SU-DHL-6 (cell line): Measurements from ENCODE around the gene GUSB.
A peak's percentile ranks its signal among the peaks of the same experiment; 100 is the strongest.
"Not testable (repeated sequence)": the region's sequence is repeated elsewhere in the genome, so short reads cannot be mapped to it uniquely, and the experiment has no call there.

Experiments
- H2AFZ ChIP-seq: fragments of 200-600 bp; sonication (generic); 2 replicates; pipeline ENCODE4 v1.6.1; 2014; ENCODE audit warnings: low read depth, mild to moderate bottlenecking, moderate library complexity, mixed read lengths, antibody characterized with exemption, low read length; ENCODE audit not compliant: severe bottlenecking
- H3F3A ChIP-seq: fragments of 200-600 bp; shearing (Covaris generic); 2 replicates; pipeline ENCODE4 v1.6.0; 2016; ENCODE audit warnings: antibody characterized with exemption, mild to moderate bottlenecking; ENCODE audit not compliant: insufficient read depth
- H3K27ac ChIP-seq: fragments of 200-600 bp; sonication (generic); 2 replicates; pipeline ENCODE4 v1.5.1; 2016; ENCODE audit warnings: low read depth, mild to moderate bottlenecking, low read length, moderate library complexity, mixed read lengths
- H3K27me3 ChIP-seq: fragments of 200-600 bp; sonication (generic), shearing (Covaris generic); 2 replicates; pipeline ENCODE4 v1.6.0; 2014; ENCODE audit warnings: mild to moderate bottlenecking, low read length
- H3K36me3 ChIP-seq: fragments of 200-600 bp; sonication (generic); 2 replicates; pipeline ENCODE4 v1.6.1; 2014; ENCODE audit warnings: mild to moderate bottlenecking, low read length, mixed read lengths
- H3K4me2 ChIP-seq: fragments of 300-600, 200-600 bp; shearing (Covaris generic), sonication (generic); 2 replicates; pipeline ENCODE4 v1.6.0; 2014; ENCODE audit warnings: low read length, low read depth, mild to moderate bottlenecking; ENCODE audit not compliant: poor library complexity, severe bottlenecking
- H3K4me3 ChIP-seq: fragments of 200-600 bp; sonication (generic); 2 replicates; pipeline ENCODE4 v1.5.1; 2014; ENCODE audit warnings: antibody characterized with exemption, low read length, mild to moderate bottlenecking, mixed read lengths; ENCODE audit not compliant: insufficient read depth, poor library complexity, severe bottlenecking
- H3K79me2 ChIP-seq: fragments of 200-600 bp; sonication (generic); 2 replicates; pipeline ENCODE4 v1.6.1; 2014; ENCODE audit warnings: mild to moderate bottlenecking, low read length, moderate library complexity; ENCODE audit not compliant: insufficient read depth
- H3K9ac ChIP-seq: fragments of 200-600 bp; sonication (generic); 2 replicates; pipeline ENCODE4 v1.7.0; 2014; ENCODE audit warnings: mild to moderate bottlenecking, low read length
- H3K9me2 ChIP-seq: fragments of 200-600 bp; sonication (generic); replicated peaks from 2 replicates; pipeline ENCODE4 v1.6.1; 2014; ENCODE audit warnings: low read length; ENCODE audit not compliant: insufficient read depth
- H3K9me3 ChIP-seq: fragments of 200-600 bp; sonication (generic); 2 replicates; pipeline ENCODE4 v1.6.1; 2014; ENCODE audit warnings: low read length, mixed read lengths; ENCODE audit not compliant: insufficient read depth
- H4K20me1 ChIP-seq: fragments of 200-600 bp; sonication (generic); 2 replicates; pipeline ENCODE4 v1.6.1; 2014; ENCODE audit warnings: low read depth, mild to moderate bottlenecking, antibody characterized with exemption, low read length, moderate library complexity, mixed read lengths
- EZH2phosphoT487 ChIP-seq: fragments of 200-600 bp; sonication (generic), shearing (Covaris generic); conservative IDR thresholded peaks from 2 replicates; pipeline ENCODE4 v1.6.1; 2018; ENCODE audit warnings: mild to moderate bottlenecking, antibody characterized with exemption, low read length, moderate library complexity, mixed read lengths
- TF ChIP-seq, protein P1 (sequence below): fragments of 200-600 bp; sonication (generic); IDR thresholded peaks from one replicate; pipeline ENCODE4 v1.5.1; 2017; ENCODE audit warnings: antibody characterized with exemption, mild to moderate bottlenecking, low read length, moderate library complexity; ENCODE audit not compliant: insufficient read depth, poor library complexity, severe bottlenecking

Gene GUSB

DNA sequence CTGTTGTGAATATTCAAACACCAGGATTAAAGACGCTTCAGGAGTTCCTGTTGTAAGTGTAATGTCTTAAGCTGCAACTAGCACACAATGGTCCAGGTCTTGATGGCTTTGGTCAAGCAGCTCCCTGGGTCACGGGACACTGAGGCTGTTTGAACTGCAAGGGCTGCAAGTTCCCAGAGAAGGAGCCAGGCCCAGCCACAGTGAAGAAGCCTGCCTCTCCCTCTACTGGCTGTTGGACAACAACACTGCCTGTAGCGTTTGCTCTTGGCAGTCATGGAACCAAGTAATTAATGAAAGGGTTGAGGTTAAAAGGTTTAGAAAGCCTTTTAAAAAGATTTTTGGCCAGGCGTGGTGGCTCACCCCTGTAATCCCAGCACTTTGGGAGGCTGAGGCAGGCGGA, 31.9 kb upstream of the GUSB start:
- Histone ChIP-seq H3K9me2 (no peaks in the 10 kb centered on the region), H3K36me3 (no peaks in the 10 kb centered on the region), H4K20me1 (no peaks in the 10 kb centered on the region), H3F3A (no peaks in the 10 kb centered on the region), H3K4me2 (no peak overlapping the region), H3K27ac (no peak overlapping the region), H3K79me2 (no peaks in the 10 kb centered on the region), H3K4me3 (no peak overlapping the region), H2AFZ (no peak overlapping the region), H3K9ac (no peak overlapping the region), H3K27me3 (no peaks in the 10 kb centered on the region), H3K9me3 (no peaks in the 10 kb centered on the region)
- TF ChIP-seq, protein P1, sequence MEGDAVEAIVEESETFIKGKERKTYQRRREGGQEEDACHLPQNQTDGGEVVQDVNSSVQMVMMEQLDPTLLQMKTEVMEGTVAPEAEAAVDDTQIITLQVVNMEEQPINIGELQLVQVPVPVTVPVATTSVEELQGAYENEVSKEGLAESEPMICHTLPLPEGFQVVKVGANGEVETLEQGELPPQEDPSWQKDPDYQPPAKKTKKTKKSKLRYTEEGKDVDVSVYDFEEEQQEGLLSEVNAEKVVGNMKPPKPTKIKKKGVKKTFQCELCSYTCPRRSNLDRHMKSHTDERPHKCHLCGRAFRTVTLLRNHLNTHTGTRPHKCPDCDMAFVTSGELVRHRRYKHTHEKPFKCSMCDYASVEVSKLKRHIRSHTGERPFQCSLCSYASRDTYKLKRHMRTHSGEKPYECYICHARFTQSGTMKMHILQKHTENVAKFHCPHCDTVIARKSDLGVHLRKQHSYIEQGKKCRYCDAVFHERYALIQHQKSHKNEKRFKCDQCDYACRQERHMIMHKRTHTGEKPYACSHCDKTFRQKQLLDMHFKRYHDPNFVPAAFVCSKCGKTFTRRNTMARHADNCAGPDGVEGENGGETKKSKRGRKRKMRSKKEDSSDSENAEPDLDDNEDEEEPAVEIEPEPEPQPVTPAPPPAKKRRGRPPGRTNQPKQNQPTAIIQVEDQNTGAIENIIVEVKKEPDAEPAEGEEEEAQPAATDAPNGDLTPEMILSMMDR = peak; percentile 17
- TF ChIP-seq EZH2phosphoT487 = no peak

DNA sequence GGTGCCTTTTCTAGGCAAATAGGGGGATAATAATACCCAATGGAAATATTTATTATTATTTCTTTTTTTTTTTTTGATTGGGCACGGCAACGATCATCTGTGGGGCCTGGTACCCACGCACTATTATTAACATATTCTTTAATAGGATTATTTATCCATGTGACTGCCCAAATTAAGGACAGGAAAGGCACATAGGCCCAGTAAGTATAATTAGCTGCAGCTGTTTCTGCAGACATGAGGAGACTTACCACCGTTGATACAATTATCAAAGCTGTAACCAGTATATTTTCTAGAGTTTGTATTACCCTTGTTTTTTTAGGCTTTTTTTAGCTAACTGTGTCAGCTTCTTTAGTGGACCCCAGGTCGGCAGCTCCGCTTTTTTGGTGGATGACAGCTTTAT, 25.2 kb upstream of the GUSB start:
- Histone ChIP-seq H4K20me1 (no peaks in the 10 kb centered on the region), H3K4me2 (no peak overlapping the region), H3K9ac (no peak overlapping the region), H3K27me3 (no peaks in the 10 kb centered on the region), H3F3A (no peaks in the 10 kb centered on the region), H3K79me2 (no peaks in the 10 kb centered on the region), H3K9me2 (no peaks in the 10 kb centered on the region), H3K4me3 (no peak overlapping the region), H3K9me3 (no peaks in the 10 kb centered on the region), H3K27ac (no peak overlapping the region), H2AFZ (no peak overlapping the region), H3K36me3 (no peaks in the 10 kb centered on the region)
- no peak for TF ChIP-seq EZH2phosphoT487
- TF ChIP-seq, protein P1 = no peak

DNA sequence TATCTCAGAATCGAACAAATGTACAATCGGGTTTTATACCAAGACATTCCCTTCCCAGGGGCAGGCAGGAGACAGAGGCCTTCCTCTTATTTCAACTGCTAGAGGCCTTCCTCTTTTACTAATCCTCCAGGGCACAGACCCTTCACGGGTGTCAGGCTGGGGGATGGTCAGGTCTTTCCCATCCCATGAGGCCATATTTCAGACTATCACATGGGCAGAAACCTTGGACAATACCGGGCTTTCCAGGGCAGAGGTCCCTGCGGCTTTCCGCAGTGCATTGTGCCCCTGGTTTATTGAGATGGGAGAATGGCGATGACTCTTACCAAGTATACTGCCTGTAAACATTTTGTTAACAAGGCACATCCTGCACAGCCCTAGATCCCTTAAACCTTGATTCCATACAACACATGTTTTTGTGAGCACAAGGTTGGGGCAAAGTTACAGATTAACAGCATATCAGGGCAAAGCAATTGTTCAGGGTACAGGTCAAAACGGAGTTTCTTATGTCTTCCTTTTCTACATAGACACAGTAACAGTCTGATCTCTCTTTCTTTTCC, 23.2 kb upstream of the GUSB start:
- H3K4me3 ChIP-seq, H3K9ac ChIP-seq, H3K9me2 ChIP-seq, H3K27ac ChIP-seq, H3K9me3 ChIP-seq, H3K36me3 ChIP-seq, H3F3A ChIP-seq, H4K20me1 ChIP-seq, H2AFZ ChIP-seq, H3K27me3 ChIP-seq, H3K4me2 ChIP-seq, H3K79me2 ChIP-seq: not testable (repeated sequence)

DNA sequence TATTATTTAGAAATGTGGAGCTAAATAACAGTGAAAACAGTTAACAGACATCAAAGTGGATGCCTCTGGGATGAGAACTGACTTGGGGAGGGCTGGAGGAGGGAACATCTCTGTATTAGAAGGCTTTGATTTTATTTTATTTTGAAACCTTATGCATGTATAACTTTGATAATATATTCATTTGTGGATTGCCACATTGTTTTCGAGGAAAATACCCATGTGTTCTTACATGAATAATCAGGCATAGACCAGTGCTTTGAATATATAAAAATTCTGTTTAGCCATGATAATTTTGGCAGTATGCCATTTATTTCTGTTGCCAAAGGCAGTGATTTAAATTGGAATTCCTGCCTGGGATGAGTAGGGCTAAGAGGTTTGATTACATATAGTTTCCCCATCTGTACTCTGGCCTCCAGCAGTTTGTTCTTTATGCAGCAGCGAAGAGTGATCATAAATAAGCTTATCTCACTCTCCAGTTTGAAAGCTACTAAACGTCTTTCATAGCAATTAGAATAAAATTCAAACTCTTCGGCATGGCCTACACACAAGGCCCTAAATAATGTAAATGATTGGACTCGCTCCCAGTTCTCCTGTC, 18.9 kb upstream of the GUSB start:
- H3K4me2 ChIP-seq, H4K20me1 ChIP-seq, H3K79me2 ChIP-seq, H3K36me3 ChIP-seq, H3K4me3 ChIP-seq, H3K27me3 ChIP-seq, H3K9me2 ChIP-seq, H3K9ac ChIP-seq, H3K9me3 ChIP-seq, H3K27ac ChIP-seq, H2AFZ ChIP-seq, H3F3A ChIP-seq: not testable (repeated sequence)

DNA sequence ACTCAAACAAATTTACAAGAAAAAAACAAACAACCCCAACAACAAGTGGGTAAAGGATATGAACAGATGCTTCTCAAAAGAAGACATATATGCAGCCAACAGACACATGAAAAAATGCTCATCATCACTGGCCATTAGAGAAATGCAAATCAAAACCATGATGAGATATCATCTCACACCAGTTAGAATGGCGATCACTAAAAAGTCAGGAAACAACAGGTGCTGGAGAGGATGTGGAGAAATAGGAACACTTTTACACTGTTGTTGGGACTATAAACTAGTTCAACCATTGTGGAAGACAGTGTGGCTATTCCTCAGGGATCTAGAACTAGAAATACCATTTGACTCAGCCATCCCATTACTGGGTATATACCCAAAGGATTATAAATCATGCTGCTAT, 13.0 kb upstream of the GUSB start:
- not testable (repeated sequence) for H3K27ac ChIP-seq, H3K4me2 ChIP-seq, H3F3A ChIP-seq, H3K9ac ChIP-seq, H2AFZ ChIP-seq, H4K20me1 ChIP-seq, H3K9me3 ChIP-seq, H3K79me2 ChIP-seq, H3K9me2 ChIP-seq, H3K27me3 ChIP-seq, H3K4me3 ChIP-seq, H3K36me3 ChIP-seq
